ENCODE data around the gene FRMD4A.

GRCh38 chr10:14151571-14151970, 179.2 kb downstream of the FRMD4A start:
- TF ChIP-seq CTCF (IDR thresholded peaks at IDR 0.05) (no peak), POLR2AphosphoS5 (IDR thresholded peaks at IDR 0.05) (no peak), POLR2A (IDR thresholded peaks at IDR 0.05) (no peak), EP300 (IDR thresholded peaks at IDR 0.05) (no peak)

Measured in upper lobe of left lung (tissue), 4 donors.